K562 treated with DMSO at 1 percent for 4 hours (cell line): Measurements from ENCODE around the gene SCARB2. TPM values are rescaled to one million over a fixed set of nuclear protein-coding genes. Genes with fewer than 3 reads are reported as not detected.

ENCODE experiments used
- total RNA-seq: library from RNA; unstranded; fragments of 300-600 nt; gene quantifications from 2 replicates; pipeline ENCODE4 v1.2.3, GENCODE V29; 2022; ENCODE audit not compliant: insufficient read depth

The SCARB2 gene, protein sequence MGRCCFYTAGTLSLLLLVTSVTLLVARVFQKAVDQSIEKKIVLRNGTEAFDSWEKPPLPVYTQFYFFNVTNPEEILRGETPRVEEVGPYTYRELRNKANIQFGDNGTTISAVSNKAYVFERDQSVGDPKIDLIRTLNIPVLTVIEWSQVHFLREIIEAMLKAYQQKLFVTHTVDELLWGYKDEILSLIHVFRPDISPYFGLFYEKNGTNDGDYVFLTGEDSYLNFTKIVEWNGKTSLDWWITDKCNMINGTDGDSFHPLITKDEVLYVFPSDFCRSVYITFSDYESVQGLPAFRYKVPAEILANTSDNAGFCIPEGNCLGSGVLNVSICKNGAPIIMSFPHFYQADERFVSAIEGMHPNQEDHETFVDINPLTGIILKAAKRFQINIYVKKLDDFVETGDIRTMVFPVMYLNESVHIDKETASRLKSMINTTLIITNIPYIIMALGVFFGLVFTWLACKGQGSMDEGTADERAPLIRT
- total RNA-seq, result 26.2 and 27.2 TPM in 2 replicates

DNA sequence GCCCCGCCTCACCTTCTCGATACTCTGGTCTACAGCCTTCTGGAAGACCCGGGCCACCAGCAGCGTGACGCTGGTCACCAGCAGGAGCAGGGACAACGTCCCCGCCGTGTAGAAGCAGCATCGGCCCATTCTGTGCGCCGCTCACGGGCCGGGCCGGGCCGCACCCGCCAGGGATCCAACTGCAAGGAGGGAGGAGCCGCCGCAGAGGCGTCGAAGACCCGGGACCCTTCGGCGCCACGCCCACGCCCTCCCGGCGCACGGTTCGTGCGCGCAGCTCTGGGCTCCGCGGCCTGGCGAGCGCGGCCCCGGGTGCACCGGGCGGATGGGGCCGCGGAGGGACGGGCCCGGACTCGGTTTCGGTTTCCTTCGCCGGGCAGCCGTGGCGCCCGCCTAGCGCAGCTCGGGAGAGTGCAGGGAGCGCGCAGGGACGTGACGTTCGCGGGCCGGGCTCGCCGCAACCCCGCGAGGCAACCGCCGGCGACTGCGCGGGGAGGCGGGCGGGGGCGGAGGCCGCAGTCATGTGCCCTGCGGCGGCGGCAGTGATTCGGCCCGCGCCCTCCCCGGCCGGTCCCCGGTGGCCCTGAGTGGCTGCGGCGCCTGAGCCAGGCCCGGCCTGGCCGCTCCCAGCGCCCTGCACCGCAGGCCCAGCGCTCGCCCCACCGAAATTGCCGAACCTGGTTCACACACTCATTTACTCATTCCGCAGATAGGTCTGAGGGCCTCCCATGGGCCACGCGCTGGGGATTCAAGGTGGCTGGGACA is at the start of gene SCARB2:
Gene SCARB2, minus strand, starts transcription at position 410 of the 762 bp plus-strand sequence. Its CDS starts 281 bp downstream, at position 129.

GRCh38 chr4:76251441-76252270 is 38.0 kb upstream of the SCARB2 start, which contains the start of gene FAM47E:
FAM47E (plus strand) TSS chr4:76251721; CDS start chr4:76251747, 26 bp downstream.

DNA sequence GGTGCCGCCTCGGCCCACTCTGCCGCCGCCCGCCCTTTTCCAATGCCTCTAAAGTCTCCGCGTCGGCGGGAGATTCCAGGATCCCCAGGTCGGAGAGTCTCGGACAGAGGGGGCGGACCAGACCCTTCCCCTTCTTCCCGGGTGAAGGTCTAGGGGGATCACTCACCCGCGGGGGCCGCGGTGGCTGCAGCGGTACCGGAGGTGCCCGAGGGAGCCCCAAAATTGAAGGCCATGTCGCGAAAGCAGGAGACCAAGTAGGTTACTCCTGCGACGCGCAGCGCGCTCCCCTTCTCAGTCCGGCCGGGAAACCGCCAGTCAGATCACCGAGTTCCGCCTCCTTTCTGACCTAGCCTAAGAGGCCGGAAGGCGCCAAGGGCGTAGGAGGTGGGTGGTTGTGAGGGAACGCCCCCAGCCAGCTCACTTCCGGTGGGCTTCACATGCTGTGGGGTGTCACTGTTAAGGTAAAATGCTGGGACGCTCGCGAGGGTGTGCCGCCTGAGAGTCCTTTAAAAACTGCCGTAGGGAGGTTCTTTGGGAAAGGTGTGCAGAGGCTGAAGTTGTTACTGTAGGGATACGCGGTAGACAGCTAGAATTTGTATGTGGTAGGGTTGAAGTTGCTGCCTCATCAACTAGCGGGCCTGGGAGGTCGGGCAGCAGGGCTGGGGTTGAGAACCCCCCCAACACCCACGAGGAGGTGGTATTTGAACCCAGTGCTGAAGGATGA is 65.3 kb downstream of the SCARB2 start, which contains the start of gene NUP54:
Gene NUP54, minus strand, starts transcription at position 256 of the 724 bp plus-strand sequence. Its CDS starts 23 bp downstream, at position 233.

Other genes with a start within 250 kb of the SCARB2 start
- gene SDAD1, start 222.9 kb downstream of the SCARB2 start, total RNA-seq, result 13.9 and 20.0 TPM in 2 replicates
- not detected in 2 replicates for gene CXCL9, start 206.3 kb downstream of the SCARB2 start, total RNA-seq
- gene CXCL10, start 190.3 kb downstream of the SCARB2 start, total RNA-seq, result 1.5 and 1.8 TPM in 2 replicates
- 15.6 and 19.1 TPM in 2 replicates for gene CXCL11, start 177.8 kb downstream of the SCARB2 start, total RNA-seq
- gene ART3, start 139.1 kb downstream of the SCARB2 start, total RNA-seq, result not detected in 2 replicates
- gene NUP54, start 65.4 kb downstream of the SCARB2 start, total RNA-seq, result 35.4 and 36.9 TPM in 2 replicates
- gene FAM47E, start 37.9 kb upstream of the SCARB2 start, total RNA-seq, result 10.7 and 12.6 TPM in 2 replicates
- 1.4 and 1.7 TPM in 2 replicates for gene STBD1, start 92.9 kb upstream of the SCARB2 start, total RNA-seq
- not detected in 2 replicates for gene CCDC158, start 207.3 kb upstream of the SCARB2 start, total RNA-seq
- not detected in 2 replicates for gene SHROOM3, start 221.4 kb upstream of the SCARB2 start, total RNA-seq